ENCODE measurements around the gene RNLS.

DNA sequence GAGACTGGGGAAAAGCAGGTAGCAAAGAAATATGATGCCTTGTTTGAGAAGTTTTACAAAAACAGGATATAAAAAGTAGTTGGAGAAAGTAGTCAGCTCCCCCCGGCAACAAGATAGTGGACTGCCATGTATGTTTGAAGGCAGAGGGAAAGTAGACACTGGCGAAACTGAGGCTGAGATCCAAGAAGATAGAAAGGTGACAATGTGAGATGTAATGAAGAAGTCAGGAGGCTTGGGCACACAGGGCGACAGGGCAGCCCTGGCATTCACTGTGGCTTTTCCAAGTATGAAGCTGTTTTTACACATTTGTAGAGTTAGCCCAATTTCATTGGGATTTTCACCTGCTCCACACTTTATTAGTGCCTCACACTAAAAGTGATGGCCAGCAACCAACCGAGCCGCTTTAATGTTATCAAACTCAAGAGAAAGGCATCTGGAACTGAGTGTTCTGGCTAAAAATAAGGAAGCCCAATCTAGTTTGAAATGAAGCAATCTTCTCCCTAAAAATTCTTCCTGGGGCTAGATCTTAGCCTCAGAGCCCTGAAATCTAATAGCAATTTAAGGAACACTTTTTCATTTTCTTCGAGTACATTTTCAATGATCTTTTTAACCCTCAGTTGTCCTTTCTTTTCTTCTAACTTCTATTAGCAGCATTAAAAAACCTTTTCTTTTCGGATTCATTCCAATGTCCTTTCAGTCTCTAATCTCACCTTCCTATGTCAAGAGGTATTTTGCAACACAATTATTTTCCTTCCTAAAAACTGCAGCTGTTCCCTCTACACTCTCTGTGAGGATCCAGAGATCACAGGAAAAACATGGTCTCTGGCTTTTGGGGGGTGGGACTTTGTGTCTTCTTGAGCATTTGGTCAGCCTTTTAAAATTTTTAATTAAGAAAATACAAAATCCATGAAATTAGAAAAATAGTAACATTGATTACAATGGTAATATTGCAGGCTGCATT, 108.0 kb downstream of the RNLS start:
- TF ChIP-seq CTCF (conservative IDR thresholded peaks at IDR 0.05; ENCODE audit: low read length) (no peak), EZH2phosphoT487 (IDR thresholded peaks at IDR 0.05; ENCODE audit: borderline replicate concordance, low read depth, low read length) (no peak)

All from OCI-LY7 (cell line).